GDM1 (cell line): Measurements from ENCODE around the gene CCDC47.
"Not testable (repeated sequence)": the region's sequence is repeated elsewhere in the genome, so short reads cannot be mapped to it uniquely, and the experiment has no call there.

Experiments used
- DNase-seq: peaks from one replicate; lab custom pipeline; 2025; lab: John Stamatoyannopoulos, UW

Gene CCDC47

DNA sequence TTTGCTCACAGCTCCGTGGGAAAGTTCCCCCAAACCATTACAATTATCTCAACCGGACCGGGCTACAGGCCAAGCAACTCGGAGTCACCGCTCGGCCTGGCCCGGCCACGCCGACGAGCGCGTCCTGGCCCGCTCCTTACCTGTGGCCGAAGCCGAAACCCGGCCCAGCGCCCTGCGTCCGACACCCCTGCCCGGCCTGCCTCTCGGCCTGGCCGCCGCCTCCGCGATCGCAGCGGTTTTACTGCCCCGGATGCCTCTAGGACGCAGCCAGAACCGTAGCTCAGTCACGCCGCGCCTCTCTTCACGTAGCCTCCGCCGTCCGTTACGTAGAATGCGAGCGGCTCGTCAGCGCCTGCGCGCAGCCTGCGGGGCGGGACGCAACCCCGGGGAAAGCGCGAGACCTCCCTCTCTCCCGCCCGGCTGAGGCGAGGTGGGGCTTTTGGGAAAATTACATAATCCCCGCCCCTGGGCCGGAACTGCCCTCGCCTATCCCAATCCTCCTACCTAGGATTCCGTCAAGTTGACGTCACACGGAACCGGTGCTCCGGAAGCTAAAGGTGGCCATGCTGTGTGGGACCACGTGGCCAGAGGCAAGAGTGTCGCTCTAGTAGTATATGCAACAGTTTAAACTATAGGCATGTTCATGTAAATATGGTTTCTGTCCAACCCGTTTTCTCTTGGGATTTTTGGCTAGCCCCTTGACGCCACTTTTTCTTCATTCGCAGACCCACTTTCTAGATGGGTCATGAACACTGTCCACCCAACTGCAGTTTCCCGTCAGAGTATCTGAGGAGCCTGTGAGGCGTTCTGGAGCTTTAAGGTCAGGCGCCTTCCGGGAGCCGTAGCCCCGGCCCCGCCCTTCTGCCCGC, at the start of gene CCDC47:
TSS of gene CCDC47 (minus strand) at position 326 of the 869 bp plus-strand sequence. CDS start 7,422 bp downstream, outside the sequence.
- DNase-seq = peak; percentile 98

GRCh38 chr17:63822537-63822936, 49.1 kb upstream of the CCDC47 start:
- no peak for DNase-seq

GRCh38 chr17:63821804-63822203, 48.4 kb upstream of the CCDC47 start:
- DNase-seq = no peak

DNA sequence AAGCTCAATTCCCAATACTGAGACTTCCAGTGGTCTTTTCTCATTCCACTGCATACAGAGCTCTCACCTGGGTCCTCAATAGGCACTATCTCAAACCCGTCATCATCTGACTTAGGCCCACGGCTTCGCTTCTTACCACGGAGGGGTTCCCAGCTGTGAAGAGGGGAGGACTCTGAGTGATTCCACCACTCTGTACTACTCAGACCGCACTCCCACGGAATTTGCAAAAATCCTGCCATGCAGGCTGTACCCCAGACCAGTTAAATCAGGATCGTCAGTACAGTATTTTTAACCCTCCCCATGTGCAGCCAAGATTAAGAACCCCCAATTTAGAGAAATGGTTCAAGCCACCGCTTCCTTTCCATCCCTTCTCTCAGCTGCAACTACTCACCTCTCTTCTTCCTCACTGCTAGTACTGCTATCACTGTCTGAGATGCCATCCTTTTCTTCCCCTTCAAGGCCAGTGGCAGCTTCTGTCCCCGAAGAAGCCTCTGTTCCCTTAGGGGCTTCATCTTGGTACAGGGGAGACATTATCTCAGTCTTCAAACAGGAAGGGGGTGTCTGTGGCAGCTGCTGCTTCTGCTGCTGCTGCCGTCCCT, 47.7 kb upstream of the CCDC47 start:
- DNase-seq = no peak

DNA sequence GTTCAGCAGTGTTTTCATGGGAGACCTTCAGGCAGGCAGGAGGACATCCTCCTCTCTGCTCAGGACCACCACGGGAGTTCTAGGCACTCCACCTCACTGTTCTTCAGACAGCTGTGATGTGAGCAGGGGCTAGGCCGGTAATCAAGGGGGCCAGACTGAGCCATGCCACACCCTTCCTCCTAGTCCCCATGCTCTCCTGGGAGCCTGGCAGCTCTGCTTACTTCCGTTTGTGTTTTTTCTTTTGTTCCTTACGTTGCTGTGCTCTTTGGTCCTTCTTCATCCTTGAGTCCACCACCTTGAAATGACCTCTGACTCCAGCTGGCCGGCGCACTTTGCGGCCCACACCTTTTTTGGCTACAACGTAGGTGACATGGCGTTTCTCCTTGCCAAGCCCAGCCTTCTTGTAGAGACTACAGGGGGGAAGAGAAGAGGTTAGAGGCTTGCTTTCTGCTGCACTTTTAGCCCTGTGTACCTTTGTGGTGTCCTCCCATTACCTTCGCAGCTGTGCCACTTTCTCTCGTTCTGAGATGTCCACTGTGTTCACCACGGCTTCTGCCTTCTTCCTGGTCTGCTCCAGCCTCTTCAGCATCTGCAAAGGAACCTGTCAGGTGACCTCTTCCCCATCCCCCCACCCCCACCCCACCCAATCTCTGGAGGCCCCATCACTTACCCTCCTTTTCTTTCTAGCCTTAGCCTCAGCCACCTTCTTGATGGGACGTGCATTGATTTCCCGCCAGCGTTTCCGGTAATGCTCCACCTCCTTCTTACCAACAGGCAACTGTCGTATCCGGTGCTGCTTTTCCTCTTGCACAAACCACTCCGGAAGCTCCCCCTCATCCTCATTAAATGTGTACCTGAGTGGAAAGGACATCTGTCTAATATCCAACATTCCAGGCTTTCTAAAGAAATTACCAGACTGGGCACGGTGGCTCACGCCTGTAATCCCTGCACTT, 46.5 kb upstream of the CCDC47 start:
- DNase-seq = no peak

- no peak for DNase-seq
Measured at GRCh38 chr17:63819131-63819530, 45.7 kb upstream of the CCDC47 start.

DNA sequence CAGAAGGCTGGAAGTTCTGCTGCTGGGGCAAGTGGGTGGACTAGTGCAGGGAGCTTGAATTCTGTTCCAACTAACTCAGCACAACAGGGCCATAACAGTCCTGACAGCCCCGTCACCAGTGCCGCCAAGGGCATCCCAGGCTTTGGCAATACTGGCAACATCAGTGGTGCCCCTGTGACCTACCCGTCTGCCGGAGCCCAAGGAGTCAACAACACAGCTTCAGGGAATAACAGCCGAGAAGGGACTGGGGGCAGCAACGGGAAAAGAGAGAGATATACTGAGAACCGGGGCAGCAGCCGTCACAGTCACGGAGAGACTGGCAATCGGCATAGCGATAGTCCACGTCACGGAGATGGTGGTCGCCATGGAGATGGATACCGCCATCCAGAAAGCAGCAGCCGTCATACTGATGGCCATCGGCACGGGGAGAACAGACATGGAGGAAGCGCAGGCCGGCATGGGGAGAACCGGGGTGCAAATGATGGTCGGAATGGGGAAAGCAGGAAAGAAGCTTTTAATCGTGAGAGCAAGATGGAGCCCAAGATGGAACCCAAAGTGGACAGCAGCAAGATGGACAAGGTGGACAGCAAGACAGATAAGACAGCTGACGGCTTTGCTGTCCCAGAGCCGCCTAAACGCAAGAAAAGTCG, 44.5 kb upstream of the CCDC47 start:
- DNase-seq = no peak

DNA sequence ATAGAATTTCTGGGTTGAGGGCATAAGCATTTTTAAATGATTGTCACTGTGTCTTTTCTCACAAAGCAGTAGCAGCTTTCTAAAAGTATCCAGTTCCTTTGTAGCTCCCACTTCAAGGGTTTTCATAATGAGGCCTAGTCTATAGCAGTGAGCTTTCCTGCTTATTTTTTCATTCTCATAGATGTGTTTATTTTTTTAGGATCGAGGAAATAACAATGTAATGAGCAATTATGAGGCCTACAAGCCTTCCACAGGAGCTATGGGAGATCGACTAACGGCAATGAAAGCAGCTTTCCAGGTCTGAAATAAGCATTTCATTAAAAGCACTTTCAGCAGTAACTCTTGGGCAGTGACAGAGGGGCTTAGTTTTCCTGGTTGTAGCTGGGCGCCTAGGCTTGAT, 43.3 kb upstream of the CCDC47 start:
- DNase-seq = no peak

DNA sequence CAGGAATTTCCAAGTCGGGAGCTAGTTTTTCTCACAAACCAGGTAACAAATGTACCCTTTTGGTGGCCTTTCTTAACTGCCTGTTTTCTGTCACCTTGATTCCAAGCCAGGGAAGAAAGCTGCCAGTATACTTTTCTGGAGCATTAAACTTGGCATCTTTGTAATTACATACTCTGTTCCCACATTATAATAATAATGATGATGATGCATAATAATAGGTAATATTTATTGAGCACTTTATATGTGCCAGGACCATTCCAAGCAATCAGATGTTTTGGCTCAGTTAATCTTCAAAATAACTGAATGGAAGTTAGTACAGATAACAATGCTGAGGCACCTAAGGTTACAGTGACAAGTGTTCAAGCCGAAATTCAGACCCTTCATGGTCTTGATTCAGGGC, 42.7 kb upstream of the CCDC47 start:
- DNase-seq = no peak

- DNase-seq = no peak
Measured at GRCh38 chr17:63809970-63810369, 36.6 kb upstream of the CCDC47 start.

DNA sequence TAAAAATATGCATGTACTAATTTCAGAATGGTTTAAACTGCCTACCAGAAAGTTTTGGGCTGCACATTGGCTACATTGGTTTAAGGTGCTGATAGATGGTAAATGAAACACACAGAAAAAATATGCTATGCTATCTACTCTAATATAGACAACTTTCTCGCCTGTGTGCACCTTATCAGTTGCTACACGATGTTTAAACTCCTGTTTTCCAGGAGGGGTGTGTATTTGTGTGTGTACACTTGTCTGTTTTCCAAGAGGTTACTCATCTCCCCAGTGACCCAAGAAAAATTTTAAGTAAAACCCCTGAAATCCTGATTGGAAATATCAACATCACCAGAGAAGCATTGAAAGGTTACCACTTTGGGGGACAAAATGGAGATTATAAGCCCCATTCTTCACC, 32.2 kb upstream of the CCDC47 start:
- DNase-seq = no peak

DNA sequence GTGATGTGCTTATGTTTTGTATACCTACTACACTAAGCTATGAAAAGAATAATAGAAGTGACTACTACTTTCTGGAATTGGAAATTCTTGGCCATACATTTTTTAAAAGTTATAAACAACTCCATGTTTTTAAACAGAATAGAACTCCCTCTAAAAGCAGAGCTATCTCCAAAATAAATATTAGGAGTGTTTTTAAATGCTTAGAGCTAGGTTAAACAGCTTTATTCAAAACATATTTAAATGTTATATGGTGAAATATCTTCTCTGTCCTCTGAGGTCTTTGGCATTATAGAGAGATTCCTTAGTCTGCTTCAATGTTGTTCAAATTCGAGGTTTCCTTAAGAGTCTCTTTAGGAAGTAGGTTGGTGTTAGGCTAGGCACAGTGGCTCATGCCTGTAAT, 30.9 kb upstream of the CCDC47 start:
- no peak for DNase-seq

DNA sequence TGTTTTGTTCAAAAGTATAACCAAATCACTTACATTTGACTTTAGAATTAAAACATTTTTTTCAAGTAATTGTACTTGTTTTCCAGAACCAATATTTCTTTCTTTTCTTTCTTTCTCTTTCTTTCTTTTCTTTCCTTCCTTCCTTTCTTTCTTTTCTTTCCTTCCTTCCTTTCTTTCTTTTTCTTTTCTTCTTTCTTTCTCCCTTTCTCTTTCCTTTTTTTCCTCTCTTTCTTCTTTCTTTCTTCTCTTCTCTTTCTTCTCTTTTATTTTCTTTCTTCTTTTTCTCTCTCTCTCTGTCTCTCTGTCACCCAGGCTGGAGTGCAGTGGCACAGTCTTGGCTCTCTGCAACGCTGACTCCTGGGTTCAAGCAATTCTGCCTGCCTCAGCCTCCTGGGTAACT, 27.4 kb upstream of the CCDC47 start:
- no peak for DNase-seq

DNA sequence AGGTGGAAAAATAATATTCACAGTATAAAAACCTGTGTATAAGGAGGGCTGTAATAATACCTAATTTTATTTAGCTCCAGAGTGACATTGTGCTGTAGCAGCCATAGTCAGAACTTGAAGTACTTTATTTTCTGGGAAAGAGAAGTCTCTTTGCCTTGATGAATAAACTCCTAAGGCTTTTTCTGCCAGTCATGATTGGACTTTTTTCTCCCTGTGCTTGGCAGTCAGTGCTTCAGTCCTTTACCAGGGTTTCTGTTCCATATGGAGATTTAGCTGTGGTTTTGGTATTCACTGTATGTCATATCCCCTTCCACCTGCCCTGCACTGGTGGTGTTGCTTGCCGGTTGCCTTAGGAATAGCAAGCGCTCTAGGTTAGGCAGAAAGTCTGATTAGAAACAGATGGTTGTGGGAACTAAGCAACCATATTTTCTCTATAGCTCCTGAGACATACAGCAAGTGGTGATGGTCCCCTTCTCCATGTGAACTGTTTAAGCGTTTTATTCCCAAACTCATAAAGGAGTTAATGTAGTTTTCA, 25.2 kb upstream of the CCDC47 start:
- no peak for DNase-seq

DNA sequence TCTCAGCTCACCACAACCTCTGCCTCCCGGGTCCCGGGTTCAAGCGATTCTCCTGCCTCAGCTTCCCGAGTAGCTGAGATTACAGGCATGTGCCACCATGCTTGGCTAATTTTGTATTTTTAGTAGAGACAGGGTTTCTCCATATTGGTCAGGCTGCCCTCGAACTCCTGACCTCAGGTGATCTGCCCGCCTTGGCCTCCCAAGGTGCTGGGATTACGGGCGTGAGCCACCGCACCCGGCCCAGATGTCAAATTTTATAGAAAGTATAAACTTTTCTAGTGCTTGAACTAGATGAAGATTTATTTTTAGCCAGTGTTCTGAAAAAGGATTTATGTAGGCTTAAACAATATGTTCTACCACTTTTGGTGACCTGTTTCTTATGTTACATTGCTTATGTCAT, 23.0 kb upstream of the CCDC47 start:
- DNase-seq = not testable (repeated sequence)

DNA sequence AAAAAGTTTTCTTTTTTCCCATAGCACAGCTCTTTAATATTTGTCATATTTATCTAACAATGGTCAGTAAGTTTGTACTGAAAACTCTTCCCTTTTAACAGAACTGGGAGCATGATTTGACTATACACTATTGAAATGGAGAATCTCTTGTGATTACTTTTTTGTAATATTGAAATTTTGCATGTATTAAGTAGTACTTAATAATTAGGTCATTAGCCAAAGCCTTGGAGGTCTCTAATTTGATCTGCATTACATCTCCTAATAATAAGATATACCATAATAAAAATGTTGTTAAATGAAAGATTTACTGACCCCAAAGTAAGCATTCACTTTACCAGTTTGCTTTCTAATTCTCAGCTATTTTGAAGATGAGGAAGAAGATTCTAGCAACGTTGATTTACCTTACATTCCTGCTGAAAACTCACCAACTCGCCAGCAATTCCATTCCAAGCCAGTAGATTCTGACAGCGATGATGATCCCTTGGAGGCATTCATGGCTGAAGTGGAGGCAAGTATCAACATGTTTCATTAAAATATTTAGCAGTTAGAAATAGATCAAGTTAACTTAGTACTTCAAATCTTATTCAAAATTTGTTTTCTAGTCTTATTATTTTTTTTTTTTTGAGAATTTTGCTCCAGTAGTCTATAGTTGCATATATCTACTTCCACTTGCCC, 18.8 kb upstream of the CCDC47 start:
- no peak for DNase-seq

GRCh38 chr17:63790057-63790456, 16.7 kb upstream of the CCDC47 start:
- no peak for DNase-seq

GRCh38 chr17:63786971-63787711, 13.7 kb upstream of the CCDC47 start:
- DNase-seq = no peak

DNA sequence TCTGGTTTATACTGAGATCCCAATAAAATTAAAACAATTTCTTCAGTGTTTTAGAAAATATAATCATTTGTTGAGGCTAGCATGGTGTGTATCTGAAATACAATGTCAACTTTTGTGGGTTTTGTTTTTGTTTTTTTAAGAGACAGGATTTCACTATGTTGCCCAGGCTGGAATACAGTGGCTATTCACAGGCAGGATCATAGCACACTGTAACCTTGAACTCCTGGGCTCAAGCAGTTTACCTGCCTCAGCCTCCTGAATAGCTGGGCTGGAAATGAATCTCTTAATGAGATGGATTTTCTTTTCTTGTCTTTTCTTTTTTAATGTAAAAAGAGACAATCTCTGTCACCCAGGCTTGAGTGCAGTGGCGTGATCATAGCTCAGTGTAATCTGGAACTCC, 12.7 kb upstream of the CCDC47 start:
- DNase-seq = no peak

GRCh38 chr17:63785556-63785955, 12.2 kb upstream of the CCDC47 start:
- DNase-seq = no peak
